SU-DHL-6 (cell line): ENCODE measurements around the gene UCMA.

Experiments
- H2AFZ ChIP-seq: fragments of 200-600 bp; sonication (generic); 2 replicates; pipeline ENCODE4 v1.6.1; 2014; ENCODE audit warnings: low read depth, mild to moderate bottlenecking, moderate library complexity, mixed read lengths, antibody characterized with exemption, low read length; ENCODE audit not compliant: severe bottlenecking
- H3F3A ChIP-seq: fragments of 200-600 bp; shearing (Covaris generic); 2 replicates; pipeline ENCODE4 v1.6.0; 2016; ENCODE audit warnings: antibody characterized with exemption, mild to moderate bottlenecking; ENCODE audit not compliant: insufficient read depth
- H3K27ac ChIP-seq: fragments of 200-600 bp; sonication (generic); 2 replicates; pipeline ENCODE4 v1.5.1; 2016; ENCODE audit warnings: low read depth, mild to moderate bottlenecking, low read length, moderate library complexity, mixed read lengths
- H3K27me3 ChIP-seq: fragments of 200-600 bp; sonication (generic), shearing (Covaris generic); 2 replicates; pipeline ENCODE4 v1.6.0; 2014; ENCODE audit warnings: mild to moderate bottlenecking, low read length
- H3K36me3 ChIP-seq: fragments of 200-600 bp; sonication (generic); 2 replicates; pipeline ENCODE4 v1.6.1; 2014; ENCODE audit warnings: mild to moderate bottlenecking, low read length, mixed read lengths
- H3K4me2 ChIP-seq: fragments of 300-600, 200-600 bp; shearing (Covaris generic), sonication (generic); 2 replicates; pipeline ENCODE4 v1.6.0; 2014; ENCODE audit warnings: low read length, low read depth, mild to moderate bottlenecking; ENCODE audit not compliant: poor library complexity, severe bottlenecking
- H3K4me3 ChIP-seq: fragments of 200-600 bp; sonication (generic); 2 replicates; pipeline ENCODE4 v1.5.1; 2014; ENCODE audit warnings: antibody characterized with exemption, low read length, mild to moderate bottlenecking, mixed read lengths; ENCODE audit not compliant: insufficient read depth, poor library complexity, severe bottlenecking
- H3K79me2 ChIP-seq: fragments of 200-600 bp; sonication (generic); 2 replicates; pipeline ENCODE4 v1.6.1; 2014; ENCODE audit warnings: mild to moderate bottlenecking, low read length, moderate library complexity; ENCODE audit not compliant: insufficient read depth
- H3K9ac ChIP-seq: fragments of 200-600 bp; sonication (generic); 2 replicates; pipeline ENCODE4 v1.7.0; 2014; ENCODE audit warnings: mild to moderate bottlenecking, low read length
- H3K9me2 ChIP-seq: fragments of 200-600 bp; sonication (generic); replicated peaks from 2 replicates; pipeline ENCODE4 v1.6.1; 2014; ENCODE audit warnings: low read length; ENCODE audit not compliant: insufficient read depth
- H3K9me3 ChIP-seq: fragments of 200-600 bp; sonication (generic); 2 replicates; pipeline ENCODE4 v1.6.1; 2014; ENCODE audit warnings: low read length, mixed read lengths; ENCODE audit not compliant: insufficient read depth
- H4K20me1 ChIP-seq: fragments of 200-600 bp; sonication (generic); 2 replicates; pipeline ENCODE4 v1.6.1; 2014; ENCODE audit warnings: low read depth, mild to moderate bottlenecking, antibody characterized with exemption, low read length, moderate library complexity, mixed read lengths
- CTCF ChIP-seq: fragments of 200-600 bp; sonication (generic); IDR thresholded peaks from one replicate; pipeline ENCODE4 v1.5.1; 2017; ENCODE audit warnings: antibody characterized with exemption, mild to moderate bottlenecking, low read length, moderate library complexity; ENCODE audit not compliant: insufficient read depth, poor library complexity, severe bottlenecking
- EZH2phosphoT487 ChIP-seq: fragments of 200-600 bp; sonication (generic), shearing (Covaris generic); conservative IDR thresholded peaks from 2 replicates; pipeline ENCODE4 v1.6.1; 2018; ENCODE audit warnings: mild to moderate bottlenecking, antibody characterized with exemption, low read length, moderate library complexity, mixed read lengths

Gene UCMA

DNA sequence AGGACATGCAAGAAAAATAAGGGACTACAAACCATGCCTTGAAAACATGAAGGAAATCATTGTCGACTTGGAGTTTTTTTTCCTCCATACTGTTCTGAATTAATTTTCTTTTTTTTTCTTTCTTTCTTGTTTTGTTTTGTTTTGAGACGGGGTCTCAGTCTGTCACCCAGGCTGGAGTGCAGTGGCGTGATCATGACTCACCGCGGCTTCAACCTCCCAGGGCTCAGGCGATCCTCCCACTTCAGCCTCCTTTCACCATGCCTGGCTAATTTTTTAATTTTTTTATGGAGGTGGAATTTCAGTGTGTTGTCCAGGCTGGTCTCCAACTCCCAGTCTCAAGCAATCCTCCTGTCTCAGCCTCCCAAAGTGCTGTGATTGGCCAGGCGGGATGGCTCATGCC, 11.6 kb downstream of the UCMA start:
- no peaks in the 10 kb centered on the region for H3K9me2 ChIP-seq

GRCh38 chr10:13222151-13222550, 12.0 kb downstream of the UCMA start:
- no peak overlapping the region for H3K4me2 ChIP-seq
- no peaks in the 10 kb centered on the region for H3K9me2 ChIP-seq
- H2AFZ ChIP-seq = no peak overlapping the region
- no peaks in the 10 kb centered on the region for H3K36me3 ChIP-seq
- no peaks in the 10 kb centered on the region for H3K79me2 ChIP-seq
- H3K27me3 ChIP-seq = no peaks in the 10 kb centered on the region
- H4K20me1 ChIP-seq = no peaks in the 10 kb centered on the region
- no peak overlapping the region for H3K4me3 ChIP-seq
- no peak overlapping the region for H3K27ac ChIP-seq
- no peaks in the 10 kb centered on the region for H3K9me3 ChIP-seq
- H3F3A ChIP-seq = 0 out of 2 replicates have a peak, but pooled peaks cover 5% of the 10 kb centered on the region
- TF ChIP-seq EZH2phosphoT487 (no peak), CTCF (no peak)
- no peak overlapping the region for H3K9ac ChIP-seq

More for the DNA sequence above, 11.6 kb downstream of the UCMA start:
- Histone ChIP-seq H3K27me3 (no peaks in the 10 kb centered on the region), H3K9me3 (no peaks in the 10 kb centered on the region), H3K4me3 (no peak overlapping the region), H3K4me2 (no peak overlapping the region), H3K9ac (no peak overlapping the region), H3K27ac (no peak overlapping the region), H3F3A (0 out of 2 replicates have a peak, but pooled peaks cover 5% of the 10 kb centered on the region), H2AFZ (no peak overlapping the region), H3K36me3 (no peaks in the 10 kb centered on the region), H4K20me1 (no peaks in the 10 kb centered on the region), H3K79me2 (no peaks in the 10 kb centered on the region)
- TF ChIP-seq CTCF (no peak), EZH2phosphoT487 (no peak)

DNA sequence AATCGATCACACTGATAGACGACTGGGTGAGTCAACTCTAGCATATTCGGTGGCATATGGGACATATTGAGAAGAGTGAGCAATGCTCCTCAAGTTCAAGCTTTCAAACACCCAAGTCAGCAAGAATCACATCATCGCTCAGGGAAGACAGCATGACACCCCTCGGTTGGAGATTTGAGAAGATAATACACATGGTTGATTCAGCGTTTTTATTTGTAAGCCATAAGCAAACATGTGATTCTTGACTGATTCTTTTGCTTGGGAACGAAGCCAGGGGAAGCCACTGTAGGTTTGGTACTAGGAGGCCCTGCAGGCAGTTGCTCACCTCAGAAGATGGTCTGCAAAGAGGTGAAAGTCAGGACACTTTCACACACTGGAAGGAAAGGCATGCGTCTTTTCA, 12.6 kb downstream of the UCMA start:
- no peak overlapping the region for H3K4me3 ChIP-seq
- TF ChIP-seq CTCF (no peak), EZH2phosphoT487 (no peak)

More for the DNA sequence above, 12.6 kb downstream of the UCMA start:
- Histone ChIP-seq H3K9me2 (no peaks in the 10 kb centered on the region), H3K9ac (no peak overlapping the region), H3K36me3 (no peaks in the 10 kb centered on the region; the same call in 1 of the 2 replicates), H3K79me2 (no peaks in the 10 kb centered on the region), H3K4me2 (no peak overlapping the region), H3K9me3 (no peaks in the 10 kb centered on the region), H4K20me1 (no peaks in the 10 kb centered on the region), H3K27me3 (no peaks in the 10 kb centered on the region), H3F3A (0 out of 2 replicates have a peak, but pooled peaks cover 5% of the 10 kb centered on the region), H2AFZ (no peak overlapping the region), H3K27ac (no peak overlapping the region)
